WTC11 (cell line): ENCODE results near the gene EDDM3A.

ENCODE experiments used
- MAX ChIP-seq: sonication (generic); formaldehyde crosslinking; IDR thresholded peaks from 2 replicates; pipeline ENCODE4 v1.8.0; 2022; ENCODE audit warnings: mild to moderate bottlenecking, missing genetic modification reagents
- SMAD4 ChIP-seq: sonication (generic); formaldehyde crosslinking; IDR thresholded peaks from 2 replicates; pipeline ENCODE4 v1.8.0; 2022; ENCODE audit warnings: mild to moderate bottlenecking, missing genetic modification reagents
- TP53 ChIP-seq: sonication (generic); formaldehyde crosslinking; IDR thresholded peaks from 2 replicates; pipeline ENCODE4 v1.8.1; 2023; ENCODE audit warnings: mild to moderate bottlenecking, missing genetic modification reagents
- ZNF219 ChIP-seq: sonication (generic); formaldehyde crosslinking; IDR thresholded peaks from 2 replicates; pipeline ENCODE4 v1.8.0; 2023; ENCODE audit warnings: missing genetic modification reagents, mild to moderate bottlenecking, borderline replicate concordance

DNA sequence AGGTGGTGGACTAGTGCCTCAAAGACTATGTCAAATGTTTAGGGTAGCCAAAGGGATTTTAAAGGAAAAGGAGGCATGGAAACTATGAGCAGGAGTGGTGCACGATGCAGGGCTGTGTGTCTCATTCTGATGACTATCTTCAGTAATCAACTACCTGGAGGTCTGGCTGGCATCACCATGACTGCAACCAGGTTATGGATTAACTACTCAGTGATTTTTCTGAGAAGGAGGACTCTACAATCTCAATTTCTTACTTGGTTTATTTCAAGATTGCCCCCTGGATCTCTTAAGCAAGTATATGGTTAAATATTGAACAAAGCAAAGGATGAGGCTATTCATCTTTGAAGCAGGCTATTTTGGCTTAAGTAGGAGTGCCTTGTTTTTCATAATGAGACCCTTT lies 19.2 kb upstream of the EDDM3A start:
- no peak for TF ChIP-seq ZNF219 (CRISPR knock-in tag)
- no peak for TF ChIP-seq SMAD4
- no peak for TF ChIP-seq MAX (CRISPR knock-in tag)
- no peak for TF ChIP-seq TP53 (CRISPR knock-in tag)
